ENCODE data around the gene ZPBP2.

The ZPBP2 gene

GRCh38 chr17:39863918-39864746 is 3.9 kb upstream of the ZPBP2 start, which contains the start of gene IKZF3 (continued):
- TF ChIP-seq HIC1 (tag by site-specific recombination; IDR thresholded peaks at IDR 0.05) (no peak), TSHZ1 (tag by site-specific recombination; IDR thresholded peaks at IDR 0.05; ENCODE audit: borderline replicate concordance) (no peak), ZNF623 (tag by site-specific recombination; IDR thresholded peaks at IDR 0.05) (no peak), ZNF561 (tag by site-specific recombination; IDR thresholded peaks at IDR 0.05; ENCODE audit: borderline replicate concordance) (peak; percentile 84), MEIS1 (CRISPR knock-in tag; IDR thresholded peaks at IDR 0.05; ENCODE audit: borderline replicate concordance) (no peak), OSR2 (tag by site-specific recombination; IDR thresholded peaks at IDR 0.05) (no peak), GLIS1 (tag by site-specific recombination; IDR thresholded peaks at IDR 0.05) (peak; percentile 50), ZNF37A (tag by site-specific recombination; IDR thresholded peaks at IDR 0.05) (no peak), YY2 (tag by site-specific recombination; IDR thresholded peaks at IDR 0.05) (no peak), ZNF292 (tag by site-specific recombination; IDR thresholded peaks at IDR 0.05; ENCODE audit: borderline replicate concordance, low read depth) (no peak), GLI4 (tag by site-specific recombination; IDR thresholded peaks at IDR 0.05) (no peak), ZSCAN16 (tag by site-specific recombination; IDR thresholded peaks at IDR 0.05) (no peak), ZNF76 (tag by site-specific recombination; IDR thresholded peaks at IDR 0.05; ENCODE audit: borderline replicate concordance, low read depth) (peak; percentile 39; the same call in 1 of the 2 replicates), ZBTB48 (tag by site-specific recombination; IDR thresholded peaks at IDR 0.05) (no peak), ZNF146 (tag by site-specific recombination; IDR thresholded peaks at IDR 0.05) (no peak), ZFP69B (tag by site-specific recombination; IDR thresholded peaks at IDR 0.05) (peak; percentile 84), SETDB1 (IDR thresholded peaks at IDR 0.05; ENCODE audit: insufficient read length, low read length) (peak; percentile 76), ZNF610 (tag by site-specific recombination; IDR thresholded peaks at IDR 0.05; ENCODE audit: borderline replicate concordance) (no peak), GLIS2 (tag by site-specific recombination; IDR thresholded peaks at IDR 0.05) (peak; percentile 20; the same call in 1 of the 2 replicates), KLF7 (tag by site-specific recombination; IDR thresholded peaks at IDR 0.05; ENCODE audit: borderline replicate concordance) (no peak), ZNF596 (tag by site-specific recombination; IDR thresholded peaks at IDR 0.05) (no peak), PRDM6 (tag by site-specific recombination; IDR thresholded peaks at IDR 0.05) (no peak), ZNF621 (tag by site-specific recombination; IDR thresholded peaks at IDR 0.05) (no peak), ZFP41 (tag by site-specific recombination; IDR thresholded peaks at IDR 0.05; ENCODE audit: borderline replicate concordance) (no peak), ZSCAN30 (tag by site-specific recombination; IDR thresholded peaks at IDR 0.05) (peak; percentile 83; the same call in 1 of the 2 replicates), SP3 (tag by site-specific recombination; IDR thresholded peaks at IDR 0.05) (no peak), REST (tag by site-specific recombination; IDR thresholded peaks at IDR 0.05) (no peak), ZNF121 (tag by site-specific recombination; IDR thresholded peaks at IDR 0.05) (no peak), ZNF501 (tag by site-specific recombination; IDR thresholded peaks at IDR 0.05) (no peak), ZNF157 (tag by site-specific recombination; IDR thresholded peaks at IDR 0.05) (no peak)
